NB4 (cell line): ENCODE results near the gene B3GAT1.

Source experiments
- MAX ChIP-seq: IDR thresholded peaks from 2 replicates; pipeline ENCODE4 v1.6.1; 2011; ENCODE audit warnings: low read depth, low read length
- MYC ChIP-seq: IDR thresholded peaks from 2 replicates; pipeline ENCODE4 v1.6.1; 2011; ENCODE audit warnings: low read depth, low read length
- POLR2A ChIP-seq: IDR thresholded peaks from 2 replicates; pipeline ENCODE4 v1.6.1; 2011; ENCODE audit warnings: mild to moderate bottlenecking; ENCODE audit not compliant: insufficient read length; ENCODE audit errors: extremely low read depth
- TF ChIP-seq, protein P1 (sequence below): IDR thresholded peaks from one replicate; pipeline ENCODE4 v1.5.1; 2012; ENCODE audit warnings: low read depth, low read length

GRCh38 chr11:134346101-134346975 is 65.7 kb downstream of the B3GAT1 start:
- TF ChIP-seq, protein P1, sequence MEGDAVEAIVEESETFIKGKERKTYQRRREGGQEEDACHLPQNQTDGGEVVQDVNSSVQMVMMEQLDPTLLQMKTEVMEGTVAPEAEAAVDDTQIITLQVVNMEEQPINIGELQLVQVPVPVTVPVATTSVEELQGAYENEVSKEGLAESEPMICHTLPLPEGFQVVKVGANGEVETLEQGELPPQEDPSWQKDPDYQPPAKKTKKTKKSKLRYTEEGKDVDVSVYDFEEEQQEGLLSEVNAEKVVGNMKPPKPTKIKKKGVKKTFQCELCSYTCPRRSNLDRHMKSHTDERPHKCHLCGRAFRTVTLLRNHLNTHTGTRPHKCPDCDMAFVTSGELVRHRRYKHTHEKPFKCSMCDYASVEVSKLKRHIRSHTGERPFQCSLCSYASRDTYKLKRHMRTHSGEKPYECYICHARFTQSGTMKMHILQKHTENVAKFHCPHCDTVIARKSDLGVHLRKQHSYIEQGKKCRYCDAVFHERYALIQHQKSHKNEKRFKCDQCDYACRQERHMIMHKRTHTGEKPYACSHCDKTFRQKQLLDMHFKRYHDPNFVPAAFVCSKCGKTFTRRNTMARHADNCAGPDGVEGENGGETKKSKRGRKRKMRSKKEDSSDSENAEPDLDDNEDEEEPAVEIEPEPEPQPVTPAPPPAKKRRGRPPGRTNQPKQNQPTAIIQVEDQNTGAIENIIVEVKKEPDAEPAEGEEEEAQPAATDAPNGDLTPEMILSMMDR, result no peak
- TF ChIP-seq MYC (no peak), POLR2A (no peak), MAX (no peak)
